C4-2B (cell line): ENCODE data around the gene LDLRAD2.

Experiments used
- H3K27ac ChIP-seq: fragments of 450-650 bp; 2 replicates; pipeline ENCODE4 v1.5.1; 2017
- ZFX ChIP-seq: fragments of 450-650 bp; IDR thresholded peaks from 2 replicates; pipeline ENCODE4 v1.6.1; 2017
- TF ChIP-seq, protein P1 (sequence below): fragments of 450-650 bp; conservative IDR thresholded peaks from 2 replicates; pipeline ENCODE4 v1.5.1; 2017; ENCODE audit warnings: mild to moderate bottlenecking

The LDLRAD2 gene

DNA sequence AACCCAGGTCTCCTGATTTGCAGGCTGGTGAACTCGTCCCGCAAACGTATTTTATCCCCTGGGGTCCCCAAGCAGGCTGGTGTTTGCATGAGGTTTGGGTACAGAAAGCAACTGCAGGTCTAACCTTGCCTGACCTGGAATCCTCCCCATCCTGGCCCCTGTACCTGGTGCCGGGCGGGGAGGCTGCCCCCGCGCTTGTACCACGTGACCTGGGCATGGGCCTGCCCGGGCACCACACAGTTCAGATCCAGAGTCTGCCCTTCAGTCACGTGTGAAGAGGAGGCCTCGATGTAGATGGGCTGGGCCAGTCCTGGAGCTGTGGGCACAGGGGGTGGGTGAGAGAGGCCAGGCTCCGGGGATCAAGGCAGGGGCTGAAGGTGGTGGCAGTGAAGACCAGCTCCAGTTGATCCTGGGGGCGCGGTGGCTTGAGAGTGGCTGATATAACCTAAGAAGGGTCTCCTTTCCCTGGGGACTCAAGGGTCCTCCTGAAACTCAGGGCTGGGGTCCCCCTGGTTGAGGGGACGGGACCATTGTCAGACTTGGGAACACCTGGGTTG, 30.6 kb downstream of the LDLRAD2 start:
- TF ChIP-seq, protein P1, sequence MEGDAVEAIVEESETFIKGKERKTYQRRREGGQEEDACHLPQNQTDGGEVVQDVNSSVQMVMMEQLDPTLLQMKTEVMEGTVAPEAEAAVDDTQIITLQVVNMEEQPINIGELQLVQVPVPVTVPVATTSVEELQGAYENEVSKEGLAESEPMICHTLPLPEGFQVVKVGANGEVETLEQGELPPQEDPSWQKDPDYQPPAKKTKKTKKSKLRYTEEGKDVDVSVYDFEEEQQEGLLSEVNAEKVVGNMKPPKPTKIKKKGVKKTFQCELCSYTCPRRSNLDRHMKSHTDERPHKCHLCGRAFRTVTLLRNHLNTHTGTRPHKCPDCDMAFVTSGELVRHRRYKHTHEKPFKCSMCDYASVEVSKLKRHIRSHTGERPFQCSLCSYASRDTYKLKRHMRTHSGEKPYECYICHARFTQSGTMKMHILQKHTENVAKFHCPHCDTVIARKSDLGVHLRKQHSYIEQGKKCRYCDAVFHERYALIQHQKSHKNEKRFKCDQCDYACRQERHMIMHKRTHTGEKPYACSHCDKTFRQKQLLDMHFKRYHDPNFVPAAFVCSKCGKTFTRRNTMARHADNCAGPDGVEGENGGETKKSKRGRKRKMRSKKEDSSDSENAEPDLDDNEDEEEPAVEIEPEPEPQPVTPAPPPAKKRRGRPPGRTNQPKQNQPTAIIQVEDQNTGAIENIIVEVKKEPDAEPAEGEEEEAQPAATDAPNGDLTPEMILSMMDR: no peak
- TF ChIP-seq ZFX: no peak
- no peak overlapping the region for H3K27ac ChIP-seq

DNA sequence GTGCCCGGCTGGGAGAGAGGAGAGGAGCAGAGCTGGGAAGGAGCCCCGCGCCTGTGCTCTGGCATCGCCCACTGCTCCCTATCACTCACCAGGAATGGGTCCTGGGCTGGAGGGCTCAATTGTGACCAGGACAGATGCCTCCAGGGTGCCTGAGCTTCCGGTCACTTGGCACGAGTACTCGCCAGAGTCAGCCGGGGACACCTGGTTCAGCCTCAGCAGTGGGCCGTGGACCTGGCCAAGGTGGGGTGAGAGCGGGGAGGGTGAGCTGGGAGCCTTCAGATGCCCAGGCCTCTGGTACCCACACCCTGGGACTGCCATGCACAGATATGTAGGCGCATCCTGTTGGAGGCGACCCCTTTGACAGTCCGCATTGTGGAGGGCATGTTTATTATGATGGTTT, 31.1 kb downstream of the LDLRAD2 start:
- no peak for TF ChIP-seq ZFX
- TF ChIP-seq, protein P1: no peak
- H3K27ac ChIP-seq: no peak overlapping the region

DNA sequence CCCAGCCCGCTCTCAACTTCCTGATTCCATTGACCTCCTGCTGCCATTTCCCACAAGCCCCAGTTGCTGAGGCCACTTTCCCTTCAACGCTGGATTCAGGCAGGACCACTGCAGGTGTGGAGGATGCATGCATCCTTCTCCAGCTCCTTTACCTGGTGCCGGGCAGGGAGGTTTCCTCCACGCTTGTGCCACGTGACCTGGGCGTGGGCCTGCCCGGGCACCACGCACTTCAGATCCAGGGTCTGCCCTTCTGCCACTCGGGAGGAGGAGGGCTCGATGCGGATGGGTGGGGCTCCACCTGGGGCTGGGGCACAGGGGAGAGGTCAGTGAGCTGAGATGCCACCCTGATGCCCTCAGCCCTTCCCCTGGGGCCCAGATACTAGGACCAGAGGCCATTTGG, 31.9 kb downstream of the LDLRAD2 start:
- no peak overlapping the region for H3K27ac ChIP-seq
- TF ChIP-seq ZFX: no peak
- TF ChIP-seq, protein P1: no peak

DNA sequence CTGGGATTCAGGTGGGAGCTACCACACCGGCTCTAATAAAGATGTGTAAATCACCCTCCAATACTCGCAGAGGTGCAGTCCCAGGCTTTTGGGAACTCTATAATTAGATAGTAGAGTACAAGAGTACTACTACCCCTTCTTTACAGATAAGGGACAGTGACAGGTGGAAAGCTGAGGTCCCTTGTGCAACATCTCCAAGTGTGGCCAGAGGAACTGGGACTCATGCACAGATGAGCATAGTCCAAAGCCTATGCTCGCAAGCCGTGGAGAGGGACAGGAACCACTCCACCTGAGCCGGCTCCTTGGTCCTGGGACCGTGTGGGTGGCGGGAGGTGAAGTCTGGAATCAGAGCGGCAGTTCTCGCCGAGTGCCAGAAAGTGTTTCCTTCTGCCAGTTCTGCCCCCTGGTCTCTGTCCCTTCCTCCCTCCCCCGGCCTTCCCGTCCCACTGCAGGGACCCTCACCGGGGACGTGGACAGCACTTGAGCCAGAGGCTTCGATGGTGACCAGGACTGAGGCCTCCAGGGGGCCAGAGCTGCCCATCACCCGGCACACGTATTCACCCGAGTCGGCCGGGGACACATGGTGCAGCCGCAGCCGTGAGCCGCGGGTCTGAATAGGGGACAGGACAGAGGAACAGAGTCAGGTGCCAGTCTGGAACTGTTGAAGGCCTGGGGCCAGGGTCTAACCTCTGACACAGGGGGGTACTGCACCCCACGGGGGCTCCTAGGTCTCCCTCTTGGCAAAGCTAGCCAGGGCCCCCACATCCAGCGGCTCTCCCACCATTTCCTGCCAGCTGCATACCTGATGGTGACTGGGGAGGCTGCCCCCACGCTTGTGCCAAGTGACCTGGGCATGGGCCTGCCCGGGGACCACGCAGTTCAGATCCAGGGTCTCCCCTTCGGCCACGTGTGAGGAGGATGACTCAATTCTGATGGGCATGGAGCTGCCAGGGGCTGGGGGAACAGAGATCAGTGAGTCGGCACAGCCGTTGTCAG, 33.9 kb downstream of the LDLRAD2 start:
- no peak overlapping the region for H3K27ac ChIP-seq
- TF ChIP-seq ZFX: no peak
- TF ChIP-seq, protein P1: no peak

DNA sequence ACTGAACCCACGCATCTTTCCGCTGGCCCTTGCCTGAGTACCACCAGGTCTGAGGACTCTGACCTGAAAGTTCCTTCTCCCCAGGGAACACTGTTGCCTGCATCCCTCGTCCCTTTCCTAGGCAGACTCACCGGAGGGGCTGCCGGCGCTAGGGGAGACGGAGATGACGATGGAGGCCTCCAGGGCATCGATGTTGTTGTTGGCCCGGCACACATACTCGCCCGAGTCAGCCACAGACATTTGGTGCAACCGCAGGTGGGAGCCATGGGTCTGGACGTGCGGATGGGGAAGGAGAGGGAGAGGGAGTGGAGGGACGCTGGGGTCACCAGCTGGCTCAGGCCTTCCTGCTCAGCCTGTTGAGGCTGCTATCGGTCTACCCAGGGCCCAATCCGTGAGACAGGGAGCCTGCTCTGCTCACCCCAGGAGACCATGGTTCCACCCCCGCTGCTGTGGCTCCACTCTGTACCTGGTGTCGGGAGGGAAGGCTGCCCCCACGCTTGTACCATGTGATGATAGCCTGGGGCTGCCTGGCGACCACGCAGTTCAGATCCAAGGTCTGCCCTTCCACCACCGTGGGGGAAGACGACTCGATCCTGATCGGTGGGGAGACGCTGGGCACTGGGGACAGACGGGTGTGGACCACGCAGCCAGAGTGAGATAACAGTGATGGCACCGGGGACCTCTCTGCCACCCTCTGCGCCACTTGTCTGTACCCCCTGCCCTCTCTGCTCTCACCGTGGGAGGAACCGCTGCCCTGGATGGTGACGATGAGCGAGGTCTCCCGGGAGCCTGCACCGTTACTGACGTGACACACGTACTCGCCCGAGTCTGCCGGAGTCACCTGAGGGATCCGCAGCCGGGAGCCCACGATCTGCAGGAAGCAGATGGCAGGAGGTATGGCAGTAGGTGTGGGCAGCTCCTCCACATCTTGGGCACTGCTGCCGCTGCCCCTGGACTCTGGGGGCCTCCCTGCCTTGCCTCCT, 35.4 kb downstream of the LDLRAD2 start:
- TF ChIP-seq, protein P1: no peak
- no peak overlapping the region for H3K27ac ChIP-seq

DNA sequence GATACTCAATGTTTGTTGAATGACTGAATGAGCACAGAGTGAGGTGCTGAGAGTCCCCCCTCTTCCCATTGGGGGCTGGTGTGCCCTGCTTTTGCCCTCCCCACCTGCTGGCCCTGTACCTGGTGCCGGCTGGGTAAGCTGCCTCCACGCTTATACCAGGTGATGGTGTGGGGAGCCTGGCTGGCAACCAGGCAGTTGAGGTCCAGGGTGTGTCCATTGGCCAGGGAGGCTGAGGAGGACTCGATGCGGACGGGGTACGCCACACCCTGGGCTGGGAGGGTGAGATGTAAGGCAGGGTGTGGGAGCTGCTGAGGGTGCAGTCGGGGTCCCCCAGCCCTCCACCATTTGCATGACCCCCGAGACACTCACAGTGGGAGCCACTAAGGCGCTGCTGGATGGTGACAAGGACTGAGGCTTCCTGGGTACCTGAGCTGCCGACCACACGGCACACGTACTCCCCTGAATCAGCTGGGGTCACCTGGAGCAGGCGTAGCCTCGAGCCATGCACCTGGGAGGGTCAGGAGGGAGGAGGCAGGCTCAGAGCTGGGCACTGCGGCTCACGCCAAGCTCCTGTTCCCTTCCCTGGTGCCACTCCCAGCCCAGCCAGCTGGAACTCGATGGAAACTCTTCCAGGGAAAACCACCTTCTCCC, 36.6 kb downstream of the LDLRAD2 start:
- H3K27ac ChIP-seq: no peak overlapping the region
- TF ChIP-seq, protein P1: no peak
- no peak for TF ChIP-seq ZFX
